ENCODE results near the gene SULT6B1. TPM values are rescaled to one million over a fixed set of nuclear protein-coding genes. Genes with fewer than 3 reads are reported as not detected.
"Not testable (repeated sequence)": the region's sequence is repeated elsewhere in the genome, so short reads cannot be mapped to it uniquely, and the experiment has no call there.

Gene SULT6B1
- total and polyA plus RNA-seq, 2 donors from 2014 or later = not detected

DNA sequence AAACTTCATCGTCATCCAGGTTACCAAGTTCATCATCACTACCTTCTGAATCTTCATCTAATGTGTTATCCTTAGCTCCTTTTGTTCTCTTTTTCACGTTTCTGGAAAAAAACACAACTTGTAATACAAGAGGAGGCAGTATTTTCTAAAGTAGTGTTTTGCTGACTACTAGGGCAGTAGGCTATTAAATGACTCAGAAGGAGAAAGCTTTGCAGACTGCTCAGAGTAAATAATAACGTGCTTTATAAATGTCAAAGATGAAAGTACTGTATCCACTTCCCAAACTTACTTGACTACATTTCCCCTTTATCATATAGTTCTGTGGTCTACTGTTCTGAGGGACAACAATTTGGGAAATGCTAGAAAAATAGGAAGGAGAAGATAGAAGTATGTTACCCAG, 23.5 kb upstream of the SULT6B1 start:
- peaks cover 0 to 18% (median 0%) of the 10 kb centered on the region in 3 donors for H3K9me3 ChIP-seq (ENCODE audit: control insufficient read depth in 2 of 3, insufficient read depth in 1 of 3, low read length in 3 of 3)
- no peak for TF ChIP-seq CTCF (IDR thresholded peaks at IDR 0.05; ENCODE audit: borderline replicate concordance, extremely low read depth, insufficient read depth)
- H3K36me3 ChIP-seq (ENCODE audit: control insufficient read depth in 2 of 3, insufficient read depth in 3 of 3, low read length in 3 of 3) = peaks cover 22 to 74% (median 24%) of the 10 kb centered on the region in 3 donors
- FAIRE-seq (no peak), DNase-seq (no peak)
- no peaks in the 10 kb centered on the region for H3K4me1 ChIP-seq (ENCODE audit: control insufficient read depth in 2 of 3, insufficient read depth in 2 of 3, low read depth in 1 of 3, low read length in 3 of 3)
- no peaks in the 10 kb centered on the region for H3K27me3 ChIP-seq (ENCODE audit: control insufficient read depth, insufficient read depth, low read length)
- H3K9ac ChIP-seq (ENCODE audit: low read length in 3 of 3) = no peak overlapping the region
- H3K4me3 ChIP-seq (ENCODE audit: low read length in 3 of 3) = no peak overlapping the region
- H3K27ac ChIP-seq (ENCODE audit: low read depth in 2 of 2, low read length in 2 of 2) = no peak overlapping the region
- intact Hi-C loops (cut with DNase I) = no loop called here

GRCh38 chr2:37211212-37211611, 22.7 kb upstream of the SULT6B1 start:
- peaks cover 0 to 23% (median 2%) of the 10 kb centered on the region in 3 donors for H3K9me3 ChIP-seq (ENCODE audit: control insufficient read depth in 2 of 3, insufficient read depth in 1 of 3, low read length in 3 of 3)
- FAIRE-seq (no peak), DNase-seq (no peak)
- no peaks in the 10 kb centered on the region for H3K4me1 ChIP-seq (ENCODE audit: control insufficient read depth in 2 of 3, insufficient read depth in 2 of 3, low read depth in 1 of 3, low read length in 3 of 3)
- no peak overlapping the region for H3K27ac ChIP-seq (ENCODE audit: low read depth in 2 of 2, low read length in 2 of 2)
- no peaks in the 10 kb centered on the region for H3K27me3 ChIP-seq (ENCODE audit: control insufficient read depth, insufficient read depth, low read length)
- H3K4me3 ChIP-seq (ENCODE audit: low read length in 3 of 3) = no peak overlapping the region
- no peak for TF ChIP-seq CTCF (IDR thresholded peaks at IDR 0.05; ENCODE audit: borderline replicate concordance, extremely low read depth, insufficient read depth)
- no peak overlapping the region for H3K9ac ChIP-seq (ENCODE audit: low read length in 3 of 3)
- intact Hi-C loops (cut with DNase I) = no loop called here
- H3K36me3 ChIP-seq (ENCODE audit: control insufficient read depth in 2 of 3, insufficient read depth in 3 of 3, low read length in 3 of 3) = peaks cover 22 to 73% (median 25%) of the 10 kb centered on the region in 3 donors

- intact Hi-C loops (cut with DNase I); FAIRE-seq: not testable (repeated sequence)
- H3K36me3 ChIP-seq (ENCODE audit: control insufficient read depth in 2 of 3, insufficient read depth in 3 of 3, low read length in 3 of 3) = peaks cover 24 to 56% (median 38%) of the 10 kb centered on the region in 3 donors
These were observed 18.3 kb upstream of the SULT6B1 start for GRCh38 chr2:37206760-37207159.

GRCh38 chr2:37205689-37206341, 17.3 kb upstream of the SULT6B1 start:
- H3K27me3 ChIP-seq (ENCODE audit: control insufficient read depth, insufficient read depth, low read length) = no peaks in the 10 kb centered on the region
- DNase-seq = no peak
- H3K36me3 ChIP-seq (ENCODE audit: control insufficient read depth in 2 of 3, insufficient read depth in 3 of 3, low read length in 3 of 3) = peaks cover 24 to 51% (median 41%) of the 10 kb centered on the region in 3 donors
- no peak overlapping the region for H3K4me3 ChIP-seq (ENCODE audit: low read length in 3 of 3)
- TF ChIP-seq CTCF (IDR thresholded peaks at IDR 0.05; ENCODE audit: borderline replicate concordance, extremely low read depth, insufficient read depth) = no peak
- no peak overlapping the region for H3K27ac ChIP-seq (ENCODE audit: low read depth in 2 of 2, low read length in 2 of 2)
- H3K9me3 ChIP-seq (ENCODE audit: control insufficient read depth in 2 of 3, insufficient read depth in 1 of 3, low read length in 3 of 3) = peaks cover 0 to 27% (median 9%) of the 10 kb centered on the region in 3 donors
- no peak overlapping the region for H3K9ac ChIP-seq (ENCODE audit: low read length in 3 of 3)
- no peak for FAIRE-seq
- intact Hi-C loops (cut with DNase I) = no loop called here
- H3K4me1 ChIP-seq (ENCODE audit: control insufficient read depth in 2 of 3, insufficient read depth in 2 of 3, low read depth in 1 of 3, low read length in 3 of 3) = no peaks in the 10 kb centered on the region

More at GRCh38 chr2:37206760-37207159, 18.3 kb upstream of the SULT6B1 start:
- not testable (repeated sequence) for H3K9ac ChIP-seq (ENCODE audit: low read length in 3 of 3); DNase-seq; H3K27me3 ChIP-seq (ENCODE audit: control insufficient read depth, insufficient read depth, low read length); H3K4me1 ChIP-seq (ENCODE audit: control insufficient read depth in 2 of 3, insufficient read depth in 2 of 3, low read depth in 1 of 3, low read length in 3 of 3); H3K4me3 ChIP-seq (ENCODE audit: low read length in 3 of 3); H3K27ac ChIP-seq (ENCODE audit: low read depth in 2 of 2, low read length in 2 of 2)
- H3K9me3 ChIP-seq (ENCODE audit: control insufficient read depth in 2 of 3, insufficient read depth in 1 of 3, low read length in 3 of 3) = peaks cover 0 to 27% (median 9%) of the 10 kb centered on the region in 3 donors

- Histone ChIP-seq H3K36me3 (ENCODE audit: control insufficient read depth in 2 of 3, insufficient read depth in 3 of 3, low read length in 3 of 3) (peaks cover 24 to 45% (median 37%) of the 10 kb centered on the region in 3 donors), H3K9me3 (ENCODE audit: control insufficient read depth in 2 of 3, insufficient read depth in 1 of 3, low read length in 3 of 3) (peaks cover 0 to 27% (median 9%) of the 10 kb centered on the region in 3 donors)
- DNase-seq; intact Hi-C loops (cut with DNase I); H3K9ac ChIP-seq (ENCODE audit: low read length in 3 of 3); H3K4me1 ChIP-seq (ENCODE audit: control insufficient read depth in 2 of 3, insufficient read depth in 2 of 3, low read depth in 1 of 3, low read length in 3 of 3); FAIRE-seq; H3K4me3 ChIP-seq (ENCODE audit: low read length in 3 of 3); H3K27ac ChIP-seq (ENCODE audit: low read depth in 2 of 2, low read length in 2 of 2); H3K27me3 ChIP-seq (ENCODE audit: control insufficient read depth, insufficient read depth, low read length): not testable (repeated sequence)
These were observed 16.7 kb upstream of the SULT6B1 start for GRCh38 chr2:37205071-37205661.
